Uterus (tissue), 2 donors: ENCODE results near the gene SLC35F3.

ENCODE experiments used
- POLR2A ChIP-seq, 2 donors: fragments of 450-650 bp; IDR thresholded peaks; one replicate each; pipeline ENCODE4 v1.6.1; 2016; ENCODE audit warnings: antibody characterized with exemption in 2 of 2, mild to moderate bottlenecking in 1 of 2, moderate library complexity in 1 of 2
- TF ChIP-seq, protein P1 (sequence below), 4 experiments: fragments of 200-600 bp in 2 of 4; fragments of 450-650 bp in 2 of 4; sonication (generic) in 2 of 4; IDR thresholded peaks; one replicate each; pipeline ENCODE4 v1.5.1; 2016 to 2019; ENCODE audit warnings: antibody characterized with exemption in 4 of 4, mild to moderate bottlenecking in 2 of 4, moderate library complexity in 1 of 4

DNA sequence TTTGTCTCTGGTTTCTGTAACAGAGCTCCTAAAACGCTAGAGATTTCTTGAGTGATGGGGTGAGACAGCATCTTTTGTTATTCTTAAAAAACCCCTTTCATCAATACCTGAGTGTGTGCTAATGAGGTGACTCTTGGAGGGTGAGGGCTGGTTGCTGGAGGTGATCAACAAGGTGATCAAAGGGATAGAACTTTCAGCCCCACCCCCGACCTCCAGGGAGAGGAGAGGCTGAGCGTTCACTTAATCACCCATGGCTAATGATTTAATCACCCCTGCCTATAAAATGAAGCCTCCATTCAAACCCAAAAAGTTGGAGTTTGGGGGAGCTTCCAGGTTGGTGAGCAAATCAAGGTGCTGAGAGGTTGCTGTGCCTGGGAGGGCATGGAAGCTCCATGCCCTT is 175.4 kb downstream of the SLC35F3 start:
- TF ChIP-seq, protein P1, sequence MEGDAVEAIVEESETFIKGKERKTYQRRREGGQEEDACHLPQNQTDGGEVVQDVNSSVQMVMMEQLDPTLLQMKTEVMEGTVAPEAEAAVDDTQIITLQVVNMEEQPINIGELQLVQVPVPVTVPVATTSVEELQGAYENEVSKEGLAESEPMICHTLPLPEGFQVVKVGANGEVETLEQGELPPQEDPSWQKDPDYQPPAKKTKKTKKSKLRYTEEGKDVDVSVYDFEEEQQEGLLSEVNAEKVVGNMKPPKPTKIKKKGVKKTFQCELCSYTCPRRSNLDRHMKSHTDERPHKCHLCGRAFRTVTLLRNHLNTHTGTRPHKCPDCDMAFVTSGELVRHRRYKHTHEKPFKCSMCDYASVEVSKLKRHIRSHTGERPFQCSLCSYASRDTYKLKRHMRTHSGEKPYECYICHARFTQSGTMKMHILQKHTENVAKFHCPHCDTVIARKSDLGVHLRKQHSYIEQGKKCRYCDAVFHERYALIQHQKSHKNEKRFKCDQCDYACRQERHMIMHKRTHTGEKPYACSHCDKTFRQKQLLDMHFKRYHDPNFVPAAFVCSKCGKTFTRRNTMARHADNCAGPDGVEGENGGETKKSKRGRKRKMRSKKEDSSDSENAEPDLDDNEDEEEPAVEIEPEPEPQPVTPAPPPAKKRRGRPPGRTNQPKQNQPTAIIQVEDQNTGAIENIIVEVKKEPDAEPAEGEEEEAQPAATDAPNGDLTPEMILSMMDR (IDR thresholded peaks at IDR 0.05): no peak
- TF ChIP-seq POLR2A (IDR thresholded peaks at IDR 0.05): no peak
